ENCODE measurements around the gene DBNDD1.

- no peak for TF ChIP-seq MAX (IDR thresholded peaks at IDR 0.05; ENCODE audit: insufficient read depth, insufficient read length)
- no peak for TF ChIP-seq CTCF (IDR thresholded peaks at IDR 0.05; ENCODE audit: extremely low read depth in 1 of 2, insufficient read depth in 1 of 2, low read depth in 1 of 2, low read length in 2 of 2)
- TF ChIP-seq POLR2A (IDR thresholded peaks at IDR 0.05; ENCODE audit: low read depth, low read length), result no peak
- TF ChIP-seq EZH2 (IDR thresholded peaks at IDR 0.05; ENCODE audit: borderline replicate concordance, low read depth, low read length, severe bottlenecking), result no peak
- no peak for TF ChIP-seq POLR2AphosphoS5 (IDR thresholded peaks at IDR 0.05; ENCODE audit: insufficient read depth, low read depth, low read length)
- TF ChIP-seq FOS (IDR thresholded peaks at IDR 0.05; ENCODE audit: borderline replicate concordance, insufficient read depth, low read length), result no peak
- TF ChIP-seq MYC (IDR thresholded peaks at IDR 0.05; ENCODE audit: low read depth, low read length), result no peak
- TF ChIP-seq GATA2 (IDR thresholded peaks at IDR 0.05; ENCODE audit: insufficient read depth, insufficient read length, low read depth, low read length), result no peak
Observed at GRCh38 chr16:90061437-90061836, 42.2 kb upstream of the DBNDD1 start.
